Naive thymus-derived CD8-positive, alpha-beta T cell (primary cell): Measurements from ENCODE around the gene PFN2. TPM values are rescaled to one million over a fixed set of nuclear protein-coding genes. Genes with fewer than 3 reads are reported as not detected.
A peak's percentile ranks its signal among the peaks of the same experiment; 100 is the strongest.
"Not testable (repeated sequence)": the region's sequence is repeated elsewhere in the genome, so short reads cannot be mapped to it uniquely, and the experiment has no call there.

Source experiments
- ATAC-seq, 2 donors: fragments of 150-1000 bp; cut with Tn5 transposase in 1 of 2; sonication (Bioruptor Pico), chemical (Tn5 transposase) in 1 of 2; 1 replicate in 1 of 2; 2 replicates in 1 of 2; pipeline ENCODE4 v1.10.0; 2021; ENCODE audit warnings: mild to moderate bottlenecking in 2 of 2, moderate library complexity in 2 of 2
- POLR2A ChIA-PET: fragments of 350-600 bp; sonication (Branson Sonifier 250); formaldehyde crosslinking; loops from one replicate; lab custom pipeline; 2021; ENCODE audit warnings: antibody characterized with exemption; lab: Charles Lee
- DNase-seq, 10 donors: peaks; one replicate each; pipeline versions ENCODE4 v3.0.0 to v3.0.0-alpha.2; 2020 to 2022
- H3K27ac Mint-ChIP-seq, 10 donors: one replicate each; pipeline ENCODE4 v1.8.0; 2020 to 2022; ENCODE audit warnings: mild to moderate bottlenecking in 10 of 10, mixed read lengths in 10 of 10, moderate library complexity in 4 of 10, inconsistent platforms in 1 of 10
- H3K27me3 Mint-ChIP-seq, 5 donors: one replicate each; pipeline ENCODE4 v1.8.0; 2021 to 2022; ENCODE audit warnings: mixed read lengths in 5 of 5
- H3K36me3 Mint-ChIP-seq, 3 donors: one replicate each; pipeline ENCODE4 v1.8.0; 2020 to 2022; ENCODE audit warnings: mixed read lengths in 3 of 3, mild to moderate bottlenecking in 2 of 3, inconsistent platforms in 1 of 3
- H3K4me1 Mint-ChIP-seq, 4 donors: one replicate each; pipeline ENCODE4 v1.8.0; 2021 to 2022; ENCODE audit warnings: mixed read lengths in 4 of 4
- H3K4me3 Mint-ChIP-seq, 10 donors: one replicate each; pipeline ENCODE4 v1.8.0; 2020 to 2022; ENCODE audit warnings: mild to moderate bottlenecking in 10 of 10, mixed read lengths in 10 of 10, moderate library complexity in 6 of 10, inconsistent platforms in 1 of 10
- H3K9me3 Mint-ChIP-seq, 9 donors: one replicate each; pipeline ENCODE4 v1.8.0; 2020 to 2022; ENCODE audit warnings: mixed read lengths in 9 of 9, mild to moderate bottlenecking in 3 of 9, inconsistent platforms in 1 of 9, moderate library complexity in 1 of 9
- polyA plus RNA-seq, 3 donors: library from polyadenylated mRNA; unstranded; fragments of 300-500 nt; fragmentation: Illumina TruSeq; gene quantifications; one replicate each; pipeline ENCODE4 v1.2.3, GENCODE V29; 2021
- total RNA-seq, 8 experiments: library from RNA in 2 of 8; stranded (reverse) in 2 of 8; gene quantifications; one replicate each; pipeline ENCODE4 v1.2.3 and lab custom pipeline; 2021 to 2026

The PFN2 gene
- total and polyA plus RNA-seq, 5 experiments from 2014 or later: 8.9 to 23.4 (median 12.7) TPM

- H3K4me1 Mint-ChIP-seq: no peaks in the 10 kb centered on the region
- H3K4me3 Mint-ChIP-seq: no peak overlapping the region
- POLR2A ChIA-PET: no interaction called here
- no peak for ATAC-seq
- no peaks in the 10 kb centered on the region for H3K36me3 Mint-ChIP-seq
- H3K27me3 Mint-ChIP-seq: peaks cover 6 to 19% (median 9%) of the 10 kb centered on the region in 5 donors
- H3K27ac Mint-ChIP-seq: no peak overlapping the region
- no peaks in the 10 kb centered on the region for H3K9me3 Mint-ChIP-seq
- no peak for DNase-seq
These were observed 12.9 kb upstream of the PFN2 start for GRCh38 chr3:149983628-149984027.

GRCh38 chr3:149983053-149983452, 12.4 kb upstream of the PFN2 start:
- DNase-seq, ATAC-seq, H3K27ac Mint-ChIP-seq, H3K9me3 Mint-ChIP-seq, H3K36me3 Mint-ChIP-seq, H3K4me3 Mint-ChIP-seq, POLR2A ChIA-PET, H3K4me1 Mint-ChIP-seq: not testable (repeated sequence)
- H3K27me3 Mint-ChIP-seq: peaks cover 6 to 19% (median 8%) of the 10 kb centered on the region in 5 donors

- peak in 1 of 2 donors; percentile 35 for ATAC-seq
- POLR2A ChIA-PET: interaction anchor here (0.7 kb wide), 1 partner anchor 427 kb away, joined by 4 read pairs; no protein-coding TSS in a partner anchor
- DNase-seq, H3K4me3 Mint-ChIP-seq, H3K9me3 Mint-ChIP-seq, H3K4me1 Mint-ChIP-seq, H3K27ac Mint-ChIP-seq, H3K36me3 Mint-ChIP-seq: not testable (repeated sequence)
- peaks cover 6 to 18% (median 7%) of the 10 kb centered on the region in 5 donors for H3K27me3 Mint-ChIP-seq
These were observed 11.3 kb upstream of the PFN2 start for GRCh38 chr3:149981979-149982378.

GRCh38 chr3:149977386-149977785, 6.7 kb upstream of the PFN2 start:
- ATAC-seq (no peak), DNase-seq (no peak)
- no peak overlapping the region for H3K4me3 Mint-ChIP-seq
- no peaks in the 10 kb centered on the region for H3K36me3 Mint-ChIP-seq
- peaks cover 0 to 4% (median 0%) of the 10 kb centered on the region in 9 donors for H3K9me3 Mint-ChIP-seq
- H3K4me1 Mint-ChIP-seq: no peaks in the 10 kb centered on the region
- H3K27me3 Mint-ChIP-seq: peaks cover 0 to 16% (median 0%) of the 10 kb centered on the region in 5 donors
- no peak overlapping the region for H3K27ac Mint-ChIP-seq
- POLR2A ChIA-PET: no interaction called here

GRCh38 chr3:149975919-149976318, 5.2 kb upstream of the PFN2 start:
- DNase-seq: no peak
- ATAC-seq: no peak
- Mint-ChIP-seq H3K36me3 (no peaks in the 10 kb centered on the region), H3K4me3 (no peak overlapping the region), H3K27ac (no peak overlapping the region), H3K27me3 (peaks cover 5 to 26% (median 9%) of the 10 kb centered on the region in 5 donors), H3K9me3 (peaks cover 0 to 4% (median 0%) of the 10 kb centered on the region in 9 donors), H3K4me1 (peaks cover 5 to 8% (median 7%) of the 10 kb centered on the region in 4 donors)
- POLR2A ChIA-PET: no interaction called here

- POLR2A ChIA-PET: no interaction called here
- peaks cover 5 to 26% (median 8%) of the 10 kb centered on the region in 5 donors for H3K27me3 Mint-ChIP-seq
- H3K4me3 Mint-ChIP-seq: peak overlapping the region; percentile 91 to 98 (median 94)
These were observed 844 bp upstream of the PFN2 start for GRCh38 chr3:149971403-149972075.

GRCh38 chr3:149969940-149970715, 567 bp downstream of the PFN2 start:
- no peaks in the 10 kb centered on the region for H3K36me3 Mint-ChIP-seq
- DNase-seq: peak; percentile 67 to 89 (median 78)
- peaks cover 0 to 4% (median 0%) of the 10 kb centered on the region in 9 donors for H3K9me3 Mint-ChIP-seq
- peak overlapping the region; percentile 89 to 97 (median 93) for H3K4me3 Mint-ChIP-seq
- peaks cover 5 to 24% (median 8%) of the 10 kb centered on the region in 5 donors for H3K27me3 Mint-ChIP-seq
- POLR2A ChIA-PET: interaction anchor here (0.6 kb wide), 1 partner anchor 240 kb away, joined by 3 read pairs; no protein-coding TSS in a partner anchor
- peak; percentile 54 to 57 for ATAC-seq
- peak overlapping the region; percentile 69 to 93 (median 86) for H3K27ac Mint-ChIP-seq
- peaks cover 10 to 20% (median 17%) of the 10 kb centered on the region in 4 donors for H3K4me1 Mint-ChIP-seq

More at GRCh38 chr3:149971403-149972075, 844 bp upstream of the PFN2 start:
- DNase-seq (peak in 9 of 10 donors; percentile 8 to 64 (median 27)), ATAC-seq (peak; percentile 22 to 37)
- no peaks in the 10 kb centered on the region for H3K36me3 Mint-ChIP-seq
- H3K27ac Mint-ChIP-seq: peak overlapping the region; percentile 57 to 95 (median 89)
- H3K4me1 Mint-ChIP-seq: peaks cover 10 to 20% (median 17%) of the 10 kb centered on the region in 4 donors
- peaks cover 0 to 4% (median 0%) of the 10 kb centered on the region in 9 donors for H3K9me3 Mint-ChIP-seq

GRCh38 chr3:149969110-149969939, 1.4 kb downstream of the PFN2 start:
- H3K27me3 Mint-ChIP-seq: peaks cover 5 to 22% (median 8%) of the 10 kb centered on the region in 5 donors
- POLR2A ChIA-PET: no interaction called here
- peak overlapping the region; percentile 81 to 95 (median 91) for H3K4me3 Mint-ChIP-seq
- ATAC-seq (no peak), DNase-seq (no peak)
- peaks cover 0 to under 1% (median 0%) of the 10 kb centered on the region in 9 donors for H3K9me3 Mint-ChIP-seq
- peak overlapping the region in 9 of 10 donors; percentile 76 to 93 (median 83) for H3K27ac Mint-ChIP-seq
- no peaks in the 10 kb centered on the region for H3K36me3 Mint-ChIP-seq
- peaks cover 10 to 20% (median 17%) of the 10 kb centered on the region in 4 donors for H3K4me1 Mint-ChIP-seq

- no peaks in the 10 kb centered on the region for H3K9me3 Mint-ChIP-seq
- no peaks in the 10 kb centered on the region for H3K36me3 Mint-ChIP-seq
- H3K4me1 Mint-ChIP-seq: peaks cover 10 to 20% (median 17%) of the 10 kb centered on the region in 4 donors
- peak overlapping the region in 1 of 10 donors; percentile 54 for H3K4me3 Mint-ChIP-seq
- DNase-seq (no peak), ATAC-seq (no peak)
- H3K27me3 Mint-ChIP-seq: peaks cover 5 to 17% (median 6%) of the 10 kb centered on the region in 5 donors
- POLR2A ChIA-PET: no interaction called here
- no peak overlapping the region for H3K27ac Mint-ChIP-seq
These were observed 2.5 kb downstream of the PFN2 start for GRCh38 chr3:149968216-149968615.

- peak overlapping the region in 1 of 10 donors; percentile 6 for H3K4me3 Mint-ChIP-seq
- peak in 3 of 10 donors; percentile 57 to 60 (median 59) for DNase-seq
- POLR2A ChIA-PET: no interaction called here
- H3K9me3 Mint-ChIP-seq: no peaks in the 10 kb centered on the region
- ATAC-seq: no peak
- peaks cover 5 to 12% (median 6%) of the 10 kb centered on the region in 5 donors for H3K27me3 Mint-ChIP-seq
- no peaks in the 10 kb centered on the region for H3K36me3 Mint-ChIP-seq
- peaks cover 10 to 20% (median 17%) of the 10 kb centered on the region in 4 donors for H3K4me1 Mint-ChIP-seq
- no peak overlapping the region for H3K27ac Mint-ChIP-seq
These were observed 3.5 kb downstream of the PFN2 start for GRCh38 chr3:149967086-149967685.

- Mint-ChIP-seq H3K9me3 (no peaks in the 10 kb centered on the region), H3K4me1 (peaks cover 6 to 12% (median 11%) of the 10 kb centered on the region in 4 donors), H3K36me3 (peaks cover 0 to 10% (median 0%) of the 10 kb centered on the region in 3 donors), H3K27me3 (peaks cover 0 to 4% (median 0%) of the 10 kb centered on the region in 5 donors), H3K27ac (peak overlapping the region in 1 of 10 donors; percentile 6), H3K4me3 (no peak overlapping the region)
- ATAC-seq (no peak), DNase-seq (no peak)
- POLR2A ChIA-PET: no interaction called here
These were observed 5.4 kb downstream of the PFN2 start for GRCh38 chr3:149965278-149965677.
